HG03139 (cell line): ENCODE results near the gene SUN3.

Experiments used
- ATAC-seq: cut with Tn5 transposase; IDR thresholded peaks from one replicate; pipeline ENCODE4 v1.9.1; 2021; ENCODE audit not compliant: unreplicated experiment

The SUN3 gene

DNA sequence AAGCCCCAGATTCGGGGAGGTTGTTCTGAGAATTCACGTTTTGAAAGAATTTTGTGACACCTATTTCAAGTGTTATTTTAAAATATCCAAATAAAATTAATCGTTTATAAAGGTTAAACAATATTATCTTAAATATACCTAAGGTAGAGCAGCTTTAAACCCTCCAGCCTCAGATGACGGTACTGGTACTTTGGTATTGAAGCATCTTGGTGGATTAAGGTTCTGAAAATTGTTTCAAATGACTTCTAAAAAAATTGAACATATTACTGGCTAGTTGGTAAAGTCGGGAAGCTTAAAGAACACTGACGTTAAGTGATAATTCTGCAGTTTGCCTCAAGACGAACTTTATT lies 49.1 kb downstream of the SUN3 start:
- ATAC-seq = no peak

DNA sequence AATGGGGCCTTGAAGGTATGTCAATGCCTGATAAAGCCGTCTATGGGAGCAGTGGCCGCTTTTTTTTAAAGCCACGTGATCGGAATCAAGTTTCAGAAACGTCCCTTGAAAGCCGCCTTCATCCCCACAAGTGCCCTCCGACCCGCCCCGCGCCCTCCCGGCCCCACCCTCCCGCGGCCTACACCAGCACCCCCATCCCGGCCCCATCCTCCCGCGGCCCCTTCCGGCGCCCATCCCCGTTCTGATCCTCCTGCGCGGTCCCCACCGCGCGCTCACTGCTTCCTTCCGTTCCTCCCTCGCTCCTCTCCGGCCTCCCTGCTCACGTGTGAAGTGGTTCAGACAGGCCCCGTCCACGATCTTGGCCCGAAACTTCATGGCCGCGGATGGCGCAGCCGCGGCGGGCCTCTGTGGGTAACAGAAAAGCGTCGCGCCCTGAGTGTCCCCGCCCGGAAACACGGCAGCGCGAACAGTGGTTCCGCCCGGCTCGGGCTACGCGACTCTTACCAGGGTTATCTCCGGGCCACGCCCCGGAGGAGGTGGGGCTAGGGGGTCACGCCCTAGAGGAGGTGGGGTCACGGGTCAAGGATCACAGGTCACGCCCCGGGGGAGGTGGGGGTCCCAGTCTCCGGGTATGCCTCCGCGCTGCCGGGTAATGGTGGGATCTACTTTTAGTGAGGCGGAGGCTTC lies 49.6 kb downstream of the SUN3 start, which contains the start of gene HUS1:
TSS of gene HUS1 (minus strand) at position 471 of the 687 bp plus-strand sequence. CDS start at position 375, 96 bp downstream.
- peak; percentile 98 for ATAC-seq

DNA sequence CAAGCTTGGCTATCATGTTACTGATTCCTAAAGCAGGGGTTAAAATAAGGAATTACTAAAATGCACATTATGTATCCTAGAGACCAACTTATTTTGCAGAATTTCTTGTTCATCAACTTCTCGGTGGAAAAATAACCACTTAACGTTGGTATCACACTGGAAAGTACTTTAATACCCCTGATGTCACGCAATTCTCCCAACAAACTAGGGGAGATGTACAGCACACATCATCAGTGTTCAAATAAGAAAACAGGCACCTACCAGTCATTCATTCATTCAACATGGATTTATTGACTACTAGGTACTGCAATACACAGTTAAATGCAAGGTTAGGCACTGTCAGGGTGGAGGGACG lies 50.1 kb downstream of the SUN3 start:
- no peak for ATAC-seq

DNA sequence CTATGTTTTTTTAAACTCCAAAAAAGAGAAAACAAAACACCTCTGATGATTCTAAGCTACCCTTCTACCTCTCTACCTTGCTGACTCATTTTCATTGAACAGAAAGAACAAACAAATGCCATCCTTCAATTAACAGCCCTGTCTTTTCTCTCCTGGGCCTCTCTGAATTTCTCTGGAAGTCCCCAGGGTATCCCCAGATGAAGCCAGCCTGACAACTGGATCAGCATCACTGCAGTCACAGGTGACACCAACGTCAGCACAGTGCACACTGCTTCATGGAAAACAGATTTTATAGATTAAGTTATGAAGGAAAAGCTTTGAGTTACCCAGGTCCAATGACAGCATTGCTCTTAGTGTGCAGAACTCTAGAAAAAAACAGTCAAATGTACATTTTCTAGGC lies 55.2 kb downstream of the SUN3 start:
- ATAC-seq = no peak

DNA sequence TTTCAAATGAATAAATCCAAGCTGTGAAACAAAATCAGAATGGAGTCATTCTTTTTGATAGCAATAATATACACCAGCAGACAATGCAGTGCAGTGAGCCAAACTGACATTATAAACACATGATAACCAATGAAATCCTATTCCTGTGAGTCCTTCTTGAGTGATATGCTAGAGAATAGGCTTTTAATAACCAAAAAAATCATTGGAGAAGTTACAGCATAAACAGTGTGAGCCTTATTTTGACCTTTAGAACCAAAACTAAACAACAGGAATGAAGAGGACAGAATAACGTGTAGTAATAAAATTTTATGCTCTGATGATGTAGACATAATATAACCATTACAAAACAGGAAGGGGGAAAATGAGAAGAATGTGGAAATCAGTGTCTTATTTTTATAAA lies 58.1 kb downstream of the SUN3 start:
- no peak for ATAC-seq

DNA sequence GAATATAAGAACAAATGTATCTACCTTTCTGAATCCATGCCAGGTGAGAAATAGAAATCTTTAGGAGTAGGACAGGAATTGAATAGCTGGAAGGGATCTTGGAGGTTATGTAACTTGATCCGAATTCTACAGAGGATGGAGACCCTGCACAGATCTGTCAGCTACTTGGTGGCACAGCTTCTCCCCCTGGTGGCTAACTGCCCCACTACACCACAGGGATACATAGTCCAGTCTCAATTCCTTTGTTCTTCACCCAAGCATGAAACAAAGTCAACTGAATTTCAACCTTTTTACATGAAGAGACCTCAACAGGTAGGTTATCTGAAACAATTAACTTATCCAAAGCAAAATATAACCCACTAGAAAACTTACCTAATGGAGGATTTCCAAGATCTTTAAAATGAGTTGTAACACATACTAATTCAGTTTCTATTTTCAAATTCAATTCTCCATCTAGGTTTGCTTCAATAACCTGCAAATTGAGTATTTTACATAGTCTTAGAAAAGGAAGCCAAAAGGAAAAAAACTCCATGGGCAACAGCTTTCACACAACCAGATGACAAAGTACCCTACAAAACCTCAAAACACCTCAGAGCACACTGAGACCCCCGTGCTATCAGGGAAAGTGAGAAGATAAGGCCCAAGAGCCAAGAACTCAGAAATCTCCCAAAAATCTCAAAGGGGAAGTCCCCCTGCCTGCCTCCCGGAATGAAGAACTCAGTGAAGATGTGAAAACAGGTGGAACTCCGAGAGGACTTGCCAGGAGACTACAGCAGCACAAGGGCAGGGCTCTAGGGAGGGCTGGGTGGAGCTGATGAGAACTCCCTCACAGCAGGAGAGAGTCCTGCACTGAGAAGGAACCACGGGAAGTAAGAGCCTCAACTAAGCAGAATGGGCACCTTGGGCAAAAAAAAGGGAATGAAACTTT lies 59.8 kb downstream of the SUN3 start:
- peak; percentile 80 for ATAC-seq

DNA sequence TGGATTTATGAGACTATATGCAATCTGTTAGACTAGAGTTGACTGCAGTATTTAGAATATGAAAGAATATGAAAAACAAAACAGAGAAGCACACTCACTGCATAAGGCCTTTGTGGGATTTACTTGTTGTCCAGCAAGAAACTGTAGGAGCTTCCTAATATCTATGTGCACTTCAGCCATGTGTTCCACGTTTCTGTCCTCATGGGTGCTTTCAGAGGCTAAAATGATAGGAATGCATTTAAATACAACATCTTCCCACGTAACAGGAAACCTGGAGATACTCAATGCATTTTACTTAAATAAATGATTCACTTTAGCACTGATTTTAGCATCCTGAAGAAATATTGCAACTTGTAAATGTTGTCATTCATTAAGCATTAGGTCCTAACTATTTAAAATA lies 61.2 kb downstream of the SUN3 start:
- no peak for ATAC-seq

DNA sequence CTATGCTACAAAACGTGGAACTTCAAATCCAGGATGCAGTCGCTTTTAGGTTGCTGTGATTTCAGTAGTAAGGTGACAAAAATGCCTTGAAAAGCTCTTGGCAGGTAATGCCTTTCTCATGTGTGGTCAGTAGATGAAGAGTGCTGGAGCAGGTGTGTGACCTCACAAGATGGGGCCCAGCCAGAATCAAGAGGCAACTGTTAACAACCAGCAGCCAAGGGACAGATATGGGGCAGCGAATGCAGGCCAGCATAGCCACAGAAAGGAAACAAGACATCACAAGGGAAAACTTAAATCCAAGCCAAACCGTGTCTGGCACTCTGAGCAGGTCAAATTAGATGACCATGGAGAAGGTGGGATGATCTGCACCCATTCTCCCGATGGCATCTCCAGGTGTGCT lies 61.8 kb downstream of the SUN3 start:
- no peak for ATAC-seq

DNA sequence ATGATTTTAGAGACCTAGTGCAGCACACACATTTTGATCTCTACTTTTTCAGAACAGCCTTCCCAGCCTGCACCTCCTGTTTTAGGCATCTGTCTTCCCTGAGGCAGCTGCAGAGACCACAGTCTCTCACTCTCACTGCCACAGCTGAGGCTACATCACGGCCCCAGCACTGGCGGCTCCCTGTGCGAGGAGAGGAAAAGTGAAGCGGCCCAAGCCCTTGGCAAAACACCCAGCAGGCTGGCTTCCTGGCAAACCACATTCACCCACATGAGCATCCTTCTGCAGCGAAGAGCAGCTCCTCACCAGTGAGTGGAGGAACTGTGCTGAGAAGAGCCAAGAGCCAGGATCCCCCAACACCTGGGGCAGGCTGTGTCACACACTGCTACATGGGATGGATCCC lies 63.5 kb downstream of the SUN3 start:
- no peak for ATAC-seq

DNA sequence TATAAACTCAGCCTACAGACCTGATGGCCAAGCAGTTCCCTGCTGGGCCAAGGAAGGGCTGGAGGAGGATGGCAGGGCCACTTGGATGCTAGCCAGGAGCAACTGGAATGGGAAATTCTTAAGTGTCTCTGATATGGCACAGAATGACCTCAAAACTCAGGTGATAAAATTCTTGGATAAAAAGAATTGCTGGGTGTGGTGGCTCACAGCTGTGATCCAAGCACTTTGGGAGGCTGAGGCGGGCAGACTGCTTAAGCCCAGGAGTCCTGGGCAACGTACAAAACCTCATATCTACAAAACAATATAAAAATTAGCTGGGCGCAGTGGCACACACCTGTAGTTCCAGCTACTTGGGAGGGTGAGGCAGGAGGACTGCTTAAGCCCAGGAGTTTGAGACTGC lies 66.6 kb downstream of the SUN3 start:
- no peak for ATAC-seq

DNA sequence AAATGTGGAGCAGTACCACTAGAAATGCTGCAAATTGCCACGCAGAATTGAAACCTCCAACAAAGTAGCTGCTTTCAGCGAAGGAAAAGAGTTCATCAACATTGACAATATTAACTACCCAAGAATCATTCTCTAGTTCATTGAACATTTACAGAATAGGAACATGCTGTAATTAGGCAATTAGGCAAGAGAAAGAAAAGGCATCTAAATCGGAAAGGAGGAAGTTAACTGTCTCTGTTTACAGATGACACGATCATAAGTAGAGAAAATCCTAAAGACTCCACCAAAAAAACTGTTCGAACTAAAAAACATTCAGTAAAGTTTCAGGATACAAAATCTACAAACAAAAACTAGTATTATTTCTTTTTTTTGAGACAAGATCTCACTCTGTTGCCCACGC lies 71.8 kb downstream of the SUN3 start:
- ATAC-seq = no peak

DNA sequence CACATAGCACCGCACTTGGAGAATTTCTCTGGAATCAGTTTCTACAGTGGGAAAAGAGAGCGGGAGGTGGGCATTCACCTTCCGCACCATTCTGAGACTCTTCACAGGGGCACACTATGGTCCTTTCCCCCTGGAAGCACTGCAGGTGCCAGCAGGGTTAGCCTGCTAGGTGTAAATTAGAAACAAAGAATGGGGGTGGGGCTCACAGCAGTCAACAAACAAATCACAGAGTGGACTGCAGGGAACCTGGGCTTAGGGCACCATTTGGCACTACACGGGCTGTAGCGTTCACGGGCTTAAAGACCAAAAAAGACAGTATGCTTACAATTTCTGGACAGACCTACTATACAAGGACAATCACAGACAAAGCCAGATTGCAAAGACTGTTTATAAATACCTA lies 72.7 kb downstream of the SUN3 start:
- ATAC-seq = no peak

DNA sequence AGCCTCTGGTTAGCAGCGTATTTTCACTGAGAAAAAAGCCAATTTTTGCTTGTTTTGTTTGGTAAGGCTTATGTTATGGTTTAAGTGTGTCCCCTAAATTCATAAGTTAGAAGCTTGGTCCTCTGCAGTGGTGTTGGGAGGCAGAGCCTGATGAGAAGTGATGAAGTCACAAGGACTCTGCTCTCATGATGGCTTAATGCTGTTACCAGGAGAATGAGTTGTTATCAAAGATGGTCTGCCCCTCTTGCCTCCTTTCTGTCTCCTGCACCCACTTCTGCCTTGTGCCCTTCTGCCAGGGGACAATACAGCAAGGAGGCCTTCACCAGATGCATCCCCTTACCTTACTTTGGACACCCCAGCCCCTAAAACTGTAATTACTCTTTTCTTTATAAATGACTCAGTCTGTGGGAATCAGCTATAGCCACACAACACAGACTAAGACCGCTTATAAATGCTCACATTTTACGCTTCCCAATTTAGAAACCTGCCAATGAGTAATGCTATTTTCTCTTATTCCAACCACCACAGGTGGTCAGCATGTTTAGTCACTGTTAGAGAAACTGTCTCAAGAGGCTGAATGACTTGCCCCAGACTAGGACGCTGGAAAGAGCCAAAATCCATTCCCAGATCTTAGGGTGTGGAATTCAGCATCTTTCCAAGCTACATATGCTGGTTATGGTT lies 74.5 kb downstream of the SUN3 start:
- no peak for ATAC-seq

DNA sequence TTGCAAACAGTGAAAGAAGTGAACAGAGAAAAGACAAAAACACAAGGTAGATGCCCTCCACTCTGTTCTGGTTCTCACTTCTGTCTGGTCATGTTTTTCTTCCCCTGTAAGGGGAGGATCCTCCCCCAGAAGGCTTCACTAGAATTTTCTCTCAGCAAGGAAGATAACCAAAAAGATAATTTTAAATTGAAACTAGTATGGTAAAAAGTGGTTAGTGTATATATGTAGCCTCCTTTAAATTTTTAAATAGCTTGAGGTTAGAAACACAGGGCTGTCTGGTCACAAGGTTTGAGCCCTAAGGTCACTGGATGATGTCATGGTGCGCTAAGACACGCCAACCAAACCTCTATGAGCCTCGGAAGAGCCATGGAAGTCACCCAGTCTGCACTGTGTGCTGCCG lies 75.1 kb downstream of the SUN3 start:
- ATAC-seq = no peak

DNA sequence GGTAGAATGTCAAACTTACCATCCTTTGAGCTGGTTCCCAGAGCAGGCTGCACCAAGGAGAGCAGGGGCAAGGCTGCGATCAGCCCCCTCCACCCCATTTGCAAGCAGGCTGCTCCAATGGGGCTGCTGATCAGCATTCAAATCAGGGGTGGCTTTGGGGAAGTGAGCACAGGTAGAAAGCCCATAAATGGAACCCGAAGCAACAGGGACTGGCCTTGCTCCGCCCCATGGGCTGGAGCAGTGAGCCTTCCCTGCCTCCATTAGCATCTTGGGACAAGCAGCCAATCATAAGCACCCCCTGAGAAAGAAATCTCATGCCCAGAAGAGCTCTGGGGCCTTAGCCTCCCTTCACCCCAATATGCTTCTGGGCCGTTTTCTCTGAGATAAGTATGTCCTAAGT lies 76.7 kb downstream of the SUN3 start:
- no peak for ATAC-seq

DNA sequence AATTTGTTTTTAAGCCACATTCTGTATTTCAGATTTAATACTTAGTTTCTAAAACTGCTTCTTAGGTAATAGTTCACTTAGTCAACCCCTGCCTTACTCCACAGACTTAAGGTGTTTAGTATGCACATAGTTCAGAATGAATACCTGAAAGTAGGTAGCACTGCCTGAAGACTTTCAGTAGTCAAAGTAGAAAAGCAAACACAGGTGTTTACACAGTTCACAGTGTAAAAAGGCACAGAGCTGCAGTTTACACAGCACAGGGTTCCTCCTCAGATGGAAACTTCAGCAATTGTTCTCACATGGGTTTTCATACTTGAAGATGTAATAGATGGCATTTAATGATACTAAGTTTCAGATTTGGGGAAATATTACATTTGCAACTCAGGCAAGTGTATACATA lies 77.5 kb downstream of the SUN3 start:
- ATAC-seq = no peak

DNA sequence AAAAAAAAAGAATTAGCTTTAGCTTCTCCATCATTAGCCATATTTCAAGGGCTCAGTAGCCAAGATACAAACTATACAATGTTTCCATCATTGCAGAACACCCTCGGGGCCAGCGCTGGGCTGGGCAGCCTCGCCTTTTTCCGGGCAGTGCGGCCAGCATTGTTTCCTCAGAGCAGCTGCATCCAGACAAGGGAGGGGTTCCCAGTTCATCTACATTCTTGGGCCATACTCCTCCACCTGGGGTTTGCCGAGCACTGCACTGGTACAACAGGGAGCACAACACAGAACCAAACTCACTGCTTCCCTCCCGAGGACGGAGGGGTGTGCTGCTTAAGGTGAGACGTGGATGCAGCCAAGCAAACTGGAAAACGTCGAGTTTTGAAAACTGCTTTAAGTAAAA lies 78.2 kb downstream of the SUN3 start:
- no peak for ATAC-seq

DNA sequence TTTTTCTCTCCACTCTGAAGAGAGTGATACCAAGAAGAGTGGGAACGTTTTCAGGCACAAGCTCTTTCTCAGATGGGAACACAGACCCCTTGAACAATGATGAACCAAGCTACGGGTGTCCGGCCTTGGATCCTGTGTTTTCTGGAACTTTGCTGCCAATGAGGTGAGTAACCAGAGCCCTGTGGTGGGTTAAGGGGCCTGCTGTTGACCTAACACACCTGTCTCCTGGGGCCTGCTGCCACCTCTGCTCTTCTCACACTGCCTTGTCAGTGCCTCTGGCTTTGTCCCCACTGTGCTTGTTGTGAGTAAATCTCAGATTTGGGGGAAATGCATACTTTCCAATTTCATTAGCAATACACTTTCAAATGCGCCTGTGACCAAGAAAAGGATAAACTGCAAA lies 79.2 kb downstream of the SUN3 start:
- ATAC-seq = no peak

DNA sequence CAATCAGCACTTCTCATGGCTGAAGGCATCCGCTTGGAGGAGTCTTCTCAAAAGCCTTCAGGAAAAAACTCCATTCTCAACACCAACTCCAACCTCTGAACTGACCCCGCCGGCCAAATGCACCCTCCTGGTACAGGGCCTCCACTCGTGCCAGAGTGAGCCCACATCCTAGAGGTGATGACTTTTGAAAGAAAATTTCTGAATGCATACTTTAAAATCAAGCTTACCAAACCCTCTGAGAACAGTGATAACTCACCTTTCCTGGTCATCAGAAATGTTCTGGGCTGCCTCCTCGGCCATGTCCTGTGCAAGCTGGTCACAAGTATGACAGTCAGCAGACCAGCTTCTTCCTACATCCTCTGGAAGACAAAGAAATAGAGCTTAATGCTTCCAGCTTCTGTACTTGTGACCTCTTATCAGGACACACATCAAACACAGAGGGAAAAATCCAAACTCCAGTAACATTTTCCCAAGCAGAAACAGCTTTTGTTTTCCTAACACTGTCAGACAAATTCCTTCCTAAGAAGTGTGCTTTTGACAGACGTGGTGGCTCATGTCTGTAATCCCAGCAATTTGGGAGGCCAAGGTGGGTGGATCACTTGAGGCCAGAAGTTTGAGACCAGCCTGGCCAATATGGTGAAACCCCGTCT lies 80.6 kb downstream of the SUN3 start, which contains the start of gene PKD1L1:
TSS of gene PKD1L1 (minus strand) at position 326 of the 650 bp plus-strand sequence. CDS start at position 300, 26 bp downstream.
- ATAC-seq = no peak

DNA sequence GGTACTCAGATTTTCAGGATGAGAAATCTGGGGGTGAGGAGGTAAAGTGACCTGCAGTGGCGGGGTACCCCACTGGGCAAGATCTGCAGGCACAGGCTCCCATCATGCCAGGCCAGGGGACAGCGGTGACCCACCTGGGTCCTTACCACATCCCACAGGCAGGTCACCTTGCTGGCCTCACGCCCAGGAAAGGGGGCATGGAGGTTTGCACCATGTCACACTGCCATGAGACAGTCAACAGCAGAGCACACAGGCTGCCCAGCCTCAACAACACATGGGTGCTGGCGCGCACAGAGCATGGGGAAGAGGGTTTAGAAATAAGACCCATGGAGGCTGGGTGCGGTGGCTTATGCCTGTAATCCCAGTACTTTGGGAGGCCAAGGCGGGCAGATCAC lies 81.6 kb downstream of the SUN3 start:
- ATAC-seq = no peak

DNA sequence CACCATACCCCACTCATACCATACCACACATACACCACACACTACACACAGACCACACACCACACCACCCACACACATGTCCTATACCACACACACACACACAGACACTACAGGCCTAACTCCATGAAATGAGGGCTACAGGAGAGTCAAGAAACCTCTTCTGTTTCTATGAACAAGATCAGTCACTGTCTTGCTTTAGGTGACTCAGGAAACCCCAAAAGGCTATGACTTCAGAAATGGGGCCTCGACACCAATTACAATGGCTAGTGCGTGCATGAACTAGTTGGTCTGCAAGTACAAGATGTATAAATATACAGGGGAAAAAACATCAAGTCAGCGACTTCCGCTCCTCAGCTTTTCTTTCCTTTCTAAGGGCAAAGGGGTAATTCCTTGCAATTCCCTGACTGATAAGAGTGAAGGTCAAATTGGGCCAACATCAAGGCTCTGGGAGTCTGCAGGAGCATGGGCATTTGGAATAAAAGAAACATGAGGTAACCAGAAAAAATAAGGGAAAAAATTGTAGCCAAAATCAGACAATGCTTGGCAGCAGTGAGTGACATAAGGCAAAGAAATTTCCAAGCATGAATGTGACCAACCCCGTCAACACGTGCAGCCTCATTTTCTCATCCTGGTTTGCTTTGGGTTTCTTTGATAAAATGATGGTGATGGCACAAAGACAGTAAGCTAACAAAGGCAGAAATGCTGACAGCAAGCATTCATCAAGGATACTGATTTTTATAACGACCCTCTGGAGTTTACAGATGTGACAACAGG lies 82.1 kb downstream of the SUN3 start:
- ATAC-seq = no peak
